GM11168 (cell line): ENCODE data around the gene SCG5.

Experiments used
- in situ Hi-C: fragments of 300-500 bp; cut with MboI; formaldehyde crosslinking; loops from one replicate; pipeline ENCODE4 v1.12.0; 2022; ENCODE audit warnings: low sequenced_read_pairs; ENCODE audit not compliant: unreplicated experiment

Gene SCG5

GRCh38 chr15:32717426-32718226 lies 76.1 kb downstream of the SCG5 start, which contains the start of gene GREM1:
GREM1 (plus strand) TSS chr15:32718004; CDS start chr15:32730691, 12,687 bp downstream.
- in situ Hi-C loops: no loop called here

DNA sequence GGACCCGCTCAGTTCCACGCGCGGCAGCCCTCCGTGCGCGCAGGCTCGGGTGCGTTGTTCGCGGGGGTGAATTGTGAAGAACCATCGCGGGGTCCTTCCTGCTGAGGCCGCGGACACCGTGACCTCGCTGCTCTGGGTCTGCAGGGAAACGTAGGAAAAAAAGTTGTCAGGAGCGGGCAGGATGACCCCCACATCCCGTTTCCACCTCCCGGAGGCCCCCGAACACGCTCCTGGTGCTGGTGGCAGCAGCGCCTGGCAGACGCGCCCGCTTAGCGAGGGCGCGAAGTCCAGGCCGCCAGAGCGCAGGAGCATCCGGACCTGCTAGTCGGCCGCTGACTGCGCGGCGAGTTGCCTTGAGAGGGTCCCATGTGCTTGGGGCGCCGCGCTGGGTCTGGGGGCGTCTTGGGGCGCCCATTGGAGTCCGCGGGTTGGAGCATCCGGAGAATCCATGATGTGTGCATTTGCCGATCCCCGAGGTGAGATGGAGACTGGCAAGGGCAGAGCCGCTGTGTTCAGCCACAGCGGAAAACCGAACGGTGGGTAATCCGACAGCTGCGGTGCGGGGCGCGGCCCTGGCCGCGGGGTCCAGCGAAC lies 76.8 kb downstream of the SCG5 start:
- in situ Hi-C loops: no loop called here

GRCh38 chr15:32718821-32719716 lies 77.6 kb downstream of the SCG5 start:
- in situ Hi-C loops: no loop called here

GRCh38 chr15:32721596-32721995 lies 80.1 kb downstream of the SCG5 start:
- in situ Hi-C loops: no loop called here

DNA sequence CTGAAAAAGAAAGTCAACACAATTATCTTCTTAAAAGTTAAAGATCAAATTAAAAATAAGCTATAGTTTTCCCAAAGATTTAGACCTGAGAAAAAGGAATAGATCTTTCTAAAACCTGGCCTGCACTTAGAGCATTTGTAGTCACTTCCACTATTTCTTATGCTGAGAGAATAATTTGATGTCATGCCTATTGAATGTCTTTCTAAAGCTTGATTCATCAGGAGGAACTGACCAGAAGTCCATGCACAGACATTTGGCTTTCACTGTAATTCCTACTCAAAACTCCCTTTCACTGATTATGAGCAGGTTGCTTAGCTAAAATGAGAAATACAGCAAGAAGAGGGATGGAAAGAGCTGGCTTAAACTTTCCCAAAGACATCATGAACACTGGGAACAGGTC lies 80.6 kb downstream of the SCG5 start:
- in situ Hi-C loops: no loop called here

DNA sequence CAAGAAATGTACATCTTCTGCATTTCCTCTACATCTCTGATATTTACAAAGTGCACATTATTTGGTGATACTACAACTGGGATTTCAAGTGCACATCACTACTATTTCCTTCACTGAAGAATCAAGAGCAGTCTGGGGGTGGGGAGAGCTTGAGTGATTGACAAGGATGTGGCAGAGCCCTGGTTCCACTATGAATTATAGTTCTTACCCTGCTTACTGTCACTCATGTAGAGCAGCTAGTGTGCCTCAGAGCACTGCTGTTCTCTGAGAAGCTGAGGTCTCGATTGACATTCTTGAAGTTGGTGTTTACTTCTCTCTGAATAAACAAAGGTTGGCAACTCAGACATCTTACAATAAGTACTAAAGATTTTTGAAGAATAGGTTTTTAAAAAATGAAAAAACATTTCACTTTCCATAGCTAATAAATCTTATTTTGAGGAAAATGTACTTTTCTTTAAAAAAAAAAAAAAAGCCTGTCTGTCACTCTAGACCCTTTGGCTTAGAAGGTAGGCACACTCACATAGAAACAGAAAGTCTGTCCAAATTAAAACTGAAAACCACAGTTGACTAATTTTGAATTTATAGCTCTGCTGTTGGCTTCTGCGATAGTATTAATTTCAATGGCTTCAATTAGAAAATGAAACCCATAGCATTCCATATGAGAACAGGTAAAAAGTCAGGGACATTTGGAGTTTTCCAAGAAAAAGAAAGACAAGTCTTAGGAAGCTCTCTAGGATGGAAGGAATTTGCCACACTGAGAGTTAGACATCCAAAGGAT lies 81.8 kb downstream of the SCG5 start:
- in situ Hi-C loops: no loop called here

- in situ Hi-C loops: no loop called here
Measured at GRCh38 chr15:32729700-32730395, 88.3 kb downstream of the SCG5 start.

- in situ Hi-C loops: no loop called here
Measured at GRCh38 chr15:32730677-32731654, 89.5 kb downstream of the SCG5 start.

DNA sequence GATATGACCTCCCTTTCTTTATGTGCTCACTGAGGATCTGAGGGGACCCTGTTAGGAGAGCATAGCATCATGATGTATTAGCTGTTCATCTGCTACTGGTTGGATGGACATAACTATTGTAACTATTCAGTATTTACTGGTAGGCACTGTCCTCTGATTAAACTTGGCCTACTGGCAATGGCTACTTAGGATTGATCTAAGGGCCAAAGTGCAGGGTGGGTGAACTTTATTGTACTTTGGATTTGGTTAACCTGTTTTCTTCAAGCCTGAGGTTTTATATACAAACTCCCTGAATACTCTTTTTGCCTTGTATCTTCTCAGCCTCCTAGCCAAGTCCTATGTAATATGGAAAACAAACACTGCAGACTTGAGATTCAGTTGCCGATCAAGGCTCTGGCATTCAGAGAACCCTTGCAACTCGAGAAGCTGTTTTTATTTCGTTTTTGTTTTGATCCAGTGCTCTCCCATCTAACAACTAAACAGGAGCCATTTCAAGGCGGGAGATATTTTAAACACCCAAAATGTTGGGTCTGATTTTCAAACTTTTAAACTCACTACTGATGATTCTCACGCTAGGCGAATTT lies 91.2 kb downstream of the SCG5 start:
- in situ Hi-C loops: no loop called here

DNA sequence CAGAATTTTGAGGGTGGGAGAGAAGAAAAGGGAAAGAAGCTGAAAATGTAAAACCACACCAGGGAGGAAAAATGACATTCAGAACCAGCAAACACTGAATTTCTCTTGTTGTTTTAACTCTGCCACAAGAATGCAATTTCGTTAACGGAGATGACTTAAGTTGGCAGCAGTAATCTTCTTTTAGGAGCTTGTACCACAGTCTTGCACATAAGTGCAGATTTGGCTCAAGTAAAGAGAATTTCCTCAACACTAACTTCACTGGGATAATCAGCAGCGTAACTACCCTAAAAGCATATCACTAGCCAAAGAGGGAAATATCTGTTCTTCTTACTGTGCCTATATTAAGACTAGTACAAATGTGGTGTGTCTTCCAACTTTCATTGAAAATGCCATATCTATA lies 91.8 kb downstream of the SCG5 start:
- in situ Hi-C loops: no loop called here

GRCh38 chr15:32735989-32736700 lies 94.6 kb downstream of the SCG5 start:
- in situ Hi-C loops: no loop called here

DNA sequence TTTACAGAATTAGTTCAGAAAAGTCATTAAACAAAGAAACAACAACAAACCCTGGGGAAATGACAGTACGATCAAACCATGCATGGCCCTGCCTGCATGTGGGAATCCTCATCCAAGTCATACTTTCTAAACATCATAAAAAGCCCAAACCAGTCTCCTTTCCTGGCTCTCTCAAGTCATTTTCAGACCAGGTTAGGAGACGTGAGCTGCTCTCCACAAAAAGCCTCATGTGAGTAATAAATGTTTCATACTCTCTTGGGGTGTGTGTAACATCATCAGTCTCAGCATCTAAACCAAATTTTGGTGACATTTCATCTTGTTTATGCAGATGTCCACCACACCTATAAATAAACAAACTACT lies 95.2 kb downstream of the SCG5 start:
- in situ Hi-C loops: no loop called here

DNA sequence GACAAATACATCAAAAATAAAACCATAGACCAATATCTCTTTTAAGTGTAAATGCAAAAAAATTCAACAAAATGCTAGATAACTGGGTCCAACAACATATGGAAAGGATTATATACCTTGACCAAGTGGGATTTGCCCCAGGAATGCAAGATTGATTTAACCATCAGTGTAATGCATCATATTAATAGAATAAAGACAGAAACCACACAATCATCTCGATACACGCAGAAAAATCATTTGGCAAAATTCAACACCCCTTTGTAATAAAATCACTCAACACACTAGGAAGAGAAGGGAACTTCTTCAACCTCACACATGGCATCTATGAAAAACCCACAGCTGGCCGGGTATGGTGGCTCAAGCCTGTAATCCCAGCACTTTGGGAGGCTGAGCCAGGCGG lies 95.8 kb downstream of the SCG5 start:
- in situ Hi-C loops: no loop called here

- in situ Hi-C loops: no loop called here
Measured at GRCh38 chr15:32738666-32739065, 97.2 kb downstream of the SCG5 start.

- in situ Hi-C loops: no loop called here
Measured at GRCh38 chr15:32739522-32740063, 98.1 kb downstream of the SCG5 start.

- in situ Hi-C loops: no loop called here
Measured at GRCh38 chr15:32743411-32744140, 102.1 kb downstream of the SCG5 start.
